Measurements from ENCODE around the gene MPC1.

DNA sequence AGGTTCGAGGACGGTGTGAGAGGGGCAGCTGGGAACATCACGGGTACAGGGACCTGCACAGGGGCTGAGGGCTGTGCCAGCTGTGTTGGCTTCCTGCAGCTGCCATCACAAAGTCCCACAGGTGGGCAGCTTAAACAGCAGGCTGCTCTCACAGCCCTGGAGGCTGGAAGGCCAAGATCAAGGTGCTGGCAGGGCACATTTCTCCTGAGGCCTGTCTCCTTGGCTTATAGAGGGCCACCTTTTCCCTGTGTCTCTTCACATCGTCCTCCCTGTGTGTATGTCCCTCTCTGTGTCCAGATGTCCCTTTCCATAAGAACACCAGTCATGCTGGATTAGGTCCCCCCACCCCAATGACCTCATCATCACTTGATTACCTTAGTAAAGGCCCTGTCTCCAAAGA, 15.1 kb upstream of the MPC1 start:
- no peak for TF ChIP-seq POLR2A (IDR thresholded peaks at IDR 0.05)
- TF ChIP-seq, protein P1, sequence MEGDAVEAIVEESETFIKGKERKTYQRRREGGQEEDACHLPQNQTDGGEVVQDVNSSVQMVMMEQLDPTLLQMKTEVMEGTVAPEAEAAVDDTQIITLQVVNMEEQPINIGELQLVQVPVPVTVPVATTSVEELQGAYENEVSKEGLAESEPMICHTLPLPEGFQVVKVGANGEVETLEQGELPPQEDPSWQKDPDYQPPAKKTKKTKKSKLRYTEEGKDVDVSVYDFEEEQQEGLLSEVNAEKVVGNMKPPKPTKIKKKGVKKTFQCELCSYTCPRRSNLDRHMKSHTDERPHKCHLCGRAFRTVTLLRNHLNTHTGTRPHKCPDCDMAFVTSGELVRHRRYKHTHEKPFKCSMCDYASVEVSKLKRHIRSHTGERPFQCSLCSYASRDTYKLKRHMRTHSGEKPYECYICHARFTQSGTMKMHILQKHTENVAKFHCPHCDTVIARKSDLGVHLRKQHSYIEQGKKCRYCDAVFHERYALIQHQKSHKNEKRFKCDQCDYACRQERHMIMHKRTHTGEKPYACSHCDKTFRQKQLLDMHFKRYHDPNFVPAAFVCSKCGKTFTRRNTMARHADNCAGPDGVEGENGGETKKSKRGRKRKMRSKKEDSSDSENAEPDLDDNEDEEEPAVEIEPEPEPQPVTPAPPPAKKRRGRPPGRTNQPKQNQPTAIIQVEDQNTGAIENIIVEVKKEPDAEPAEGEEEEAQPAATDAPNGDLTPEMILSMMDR (IDR thresholded peaks at IDR 0.05): no peak
- TF ChIP-seq EP300 (IDR thresholded peaks at IDR 0.05; ENCODE audit: low read depth): no peak
- TF ChIP-seq POLR2AphosphoS5 (IDR thresholded peaks at IDR 0.05): no peak

Data from transverse colon (tissue), 4 donors.